Naive thymus-derived CD4-positive, alpha-beta T cell (primary cell): ENCODE measurements around the gene MARCHF5. TPM values are rescaled to one million over a fixed set of nuclear protein-coding genes. Genes with fewer than 3 reads are reported as not detected.
"Not testable (repeated sequence)": the region's sequence is repeated elsewhere in the genome, so short reads cannot be mapped to it uniquely, and the experiment has no call there.

Experiments used
- ATAC-seq: fragments of 150-1000 bp; cut with Tn5 transposase; 2 replicates; pipeline ENCODE4 v1.10.0; 2021; ENCODE audit warnings: mild to moderate bottlenecking, moderate library complexity
- CTCF ChIA-PET: fragments of 350-600 bp; sonication (Branson Sonifier 250); formaldehyde crosslinking; loops from one replicate; lab custom pipeline; 2021; ENCODE audit warnings: antibody characterized with exemption; lab: Charles Lee
- POLR2A ChIA-PET: fragments of 350-600 bp; sonication (Branson Sonifier 250); formaldehyde crosslinking; loops from one replicate; lab custom pipeline; 2021; ENCODE audit warnings: antibody characterized with exemption, inconsistent platforms; lab: Charles Lee
- DNase-seq, 9 donors: peaks; one replicate each; pipeline versions ENCODE4 v3.0.0 to v3.0.0-alpha.2; 2020 to 2022; ENCODE audit warnings: mixed read lengths in 1 of 9
- H3K27ac ChIP-seq: one replicate; pipeline ENCODE4 v1.7.0; 2013; ENCODE audit warnings: mild to moderate bottlenecking, low read depth, low read length, moderate library complexity
- H3K27me3 ChIP-seq, 2 donors: one replicate each; pipeline ENCODE4 v1.7.0; 2013; ENCODE audit warnings: low read length in 2 of 2, mild to moderate bottlenecking in 2 of 2, moderate library complexity in 2 of 2; ENCODE audit not compliant: control insufficient read depth in 2 of 2, insufficient read depth in 2 of 2
- H3K36me3 ChIP-seq, 3 experiments: 1 replicate in 2 of 3; 2 replicates in 1 of 3; pipeline ENCODE4 v1.7.0; 2013; ENCODE audit warnings: low read length in 3 of 3, mild to moderate bottlenecking in 3 of 3, moderate library complexity in 1 of 3; ENCODE audit not compliant: insufficient read depth in 3 of 3, control insufficient read depth in 2 of 3
- H3K4me1 ChIP-seq, 2 donors: one replicate each; pipeline ENCODE4 v1.7.0; 2013; ENCODE audit warnings: low read length in 2 of 2, mild to moderate bottlenecking in 2 of 2, moderate library complexity in 1 of 2; ENCODE audit not compliant: control insufficient read depth in 2 of 2, insufficient read depth in 2 of 2
- H3K4me3 ChIP-seq: 2 replicates; pipeline ENCODE4 v1.7.0; 2013; ENCODE audit warnings: mild to moderate bottlenecking, low read length
- H3K9me3 ChIP-seq, 3 experiments: 1 replicate in 2 of 3; 2 replicates in 1 of 3; pipeline ENCODE4 v1.7.0; 2013; ENCODE audit warnings: low read length in 3 of 3; ENCODE audit not compliant: control insufficient read depth in 2 of 3
- H3K27ac Mint-ChIP-seq, 9 donors: one replicate each; pipeline ENCODE4 v1.8.0; 2020 to 2022; ENCODE audit warnings: mixed read lengths in 9 of 9, mild to moderate bottlenecking in 8 of 9, moderate library complexity in 5 of 9, inconsistent platforms in 2 of 9
- H3K27me3 Mint-ChIP-seq, 5 donors: one replicate each; pipeline ENCODE4 v1.8.0; 2021 to 2022; ENCODE audit warnings: mixed read lengths in 5 of 5, mild to moderate bottlenecking in 1 of 5
- H3K36me3 Mint-ChIP-seq, 5 donors: one replicate each; pipeline ENCODE4 v1.8.0; 2020 to 2022; ENCODE audit warnings: mixed read lengths in 5 of 5, mild to moderate bottlenecking in 3 of 5, inconsistent platforms in 1 of 5
- H3K4me1 Mint-ChIP-seq, 7 donors: one replicate each; pipeline ENCODE4 v1.8.0; 2020 to 2022; ENCODE audit warnings: mixed read lengths in 7 of 7, mild to moderate bottlenecking in 3 of 7, inconsistent platforms in 1 of 7
- H3K4me3 Mint-ChIP-seq, 10 donors: one replicate each; pipeline ENCODE4 v1.8.0; 2020 to 2022; ENCODE audit warnings: mild to moderate bottlenecking in 10 of 10, mixed read lengths in 10 of 10, moderate library complexity in 6 of 10, inconsistent platforms in 2 of 10
- H3K9me3 Mint-ChIP-seq, 11 donors: one replicate each; pipeline ENCODE4 v1.8.0; 2020 to 2022; ENCODE audit warnings: mixed read lengths in 11 of 11, mild to moderate bottlenecking in 4 of 11, inconsistent platforms in 1 of 11, moderate library complexity in 1 of 11
- intact Hi-C, 2 donors: fragments of 100-400 bp; cut with micrococcal nuclease; formaldehyde crosslinking; loops; one replicate each; pipeline ENCODE4 v1.15.1; 2023
- polyA plus RNA-seq, 2 donors: library from polyadenylated mRNA; unstranded; fragments of 300-500 nt; fragmentation: Illumina TruSeq; gene quantifications; one replicate each; pipeline ENCODE4 v1.2.3, GENCODE V29; 2021
- total RNA-seq, 6 experiments: library from RNA in 5 of 6; stranded (reverse) in 5 of 6; gene quantifications; 1 replicate in 5 of 6; 2 replicates in 1 of 6; pipeline ENCODE4 v1.2.3 and lab custom pipeline; 2021 to 2026

The MARCHF5 gene
- total and polyA plus RNA-seq, 7 experiments from 2014 or later, result 18.3 to 37.1 (median 29.3) TPM

GRCh38 chr10:92345575-92345974 lies 54.6 kb downstream of the MARCHF5 start:
- Mint-ChIP-seq H3K27ac (peak overlapping the region in 1 of 9 donors; percentile 51), H3K4me1 (peaks cover 0 to 14% (median 3%) of the 10 kb centered on the region in 7 donors), H3K36me3 (peaks cover 4 to 52% (median 27%) of the 10 kb centered on the region in 5 donors)
- H3K27ac ChIP-seq, DNase-seq, ATAC-seq, H3K9me3 ChIP-seq, H3K27me3 Mint-ChIP-seq, H3K9me3 Mint-ChIP-seq, H3K4me1 ChIP-seq, intact Hi-C loops, H3K4me3 Mint-ChIP-seq, H3K27me3 ChIP-seq, H3K4me3 ChIP-seq, CTCF ChIA-PET: not testable (repeated sequence)
- POLR2A ChIA-PET, result interaction anchor here (0.6 kb wide), 1 partner anchor 43 kb away, joined by 3 read pairs; no protein-coding TSS in a partner anchor
- peaks cover 4 to 41% (median 12%) of the 10 kb centered on the region in 3 experiments for H3K36me3 ChIP-seq

DNA sequence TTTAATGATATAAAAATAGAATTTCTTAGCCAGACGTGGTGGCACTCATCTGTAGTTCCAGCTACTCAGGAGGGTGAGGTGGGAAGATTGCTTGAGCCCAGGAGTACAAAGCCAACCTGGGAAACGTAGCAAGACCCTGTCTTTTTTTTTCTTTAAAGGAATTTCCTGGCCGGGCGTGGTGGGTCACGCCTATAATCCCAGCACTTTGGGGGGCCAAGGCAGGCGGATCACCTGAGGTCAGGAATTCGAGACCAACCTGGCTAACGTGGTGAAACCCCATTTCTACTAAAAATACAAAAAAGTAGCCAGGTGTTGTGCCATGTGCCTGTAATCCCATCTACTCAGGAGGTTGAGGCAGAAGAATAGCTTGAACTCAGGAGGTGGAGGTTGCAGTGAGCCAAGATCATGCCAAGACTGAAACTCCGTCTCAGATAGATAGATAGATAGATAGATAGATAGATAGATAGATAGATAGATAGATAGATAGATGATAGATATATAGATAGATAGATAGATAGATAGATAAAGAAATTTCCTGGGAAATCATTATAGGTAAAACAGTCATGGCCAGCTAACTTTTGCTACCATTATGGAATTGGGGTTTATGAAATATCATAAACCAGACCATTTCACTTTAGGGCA lies 56.2 kb downstream of the MARCHF5 start:
- H3K4me1 ChIP-seq, intact Hi-C loops, H3K4me3 Mint-ChIP-seq, H3K27ac ChIP-seq, ATAC-seq, H3K9me3 Mint-ChIP-seq, H3K4me3 ChIP-seq, DNase-seq, H3K27ac Mint-ChIP-seq, H3K27me3 Mint-ChIP-seq, H3K27me3 ChIP-seq, POLR2A ChIA-PET, H3K9me3 ChIP-seq: not testable (repeated sequence)
- H3K36me3 ChIP-seq, result peaks cover 4 to 38% (median 12%) of the 10 kb centered on the region in 3 experiments
- CTCF ChIA-PET, result interaction anchor here (0.9 kb wide), 1 partner anchor 91 kb away, joined by 3 read pairs; no protein-coding TSS in a partner anchor
- Mint-ChIP-seq H3K36me3 (peaks cover 4 to 45% (median 28%) of the 10 kb centered on the region in 5 donors), H3K4me1 (peaks cover 0 to 14% (median 3%) of the 10 kb centered on the region in 7 donors)

DNA sequence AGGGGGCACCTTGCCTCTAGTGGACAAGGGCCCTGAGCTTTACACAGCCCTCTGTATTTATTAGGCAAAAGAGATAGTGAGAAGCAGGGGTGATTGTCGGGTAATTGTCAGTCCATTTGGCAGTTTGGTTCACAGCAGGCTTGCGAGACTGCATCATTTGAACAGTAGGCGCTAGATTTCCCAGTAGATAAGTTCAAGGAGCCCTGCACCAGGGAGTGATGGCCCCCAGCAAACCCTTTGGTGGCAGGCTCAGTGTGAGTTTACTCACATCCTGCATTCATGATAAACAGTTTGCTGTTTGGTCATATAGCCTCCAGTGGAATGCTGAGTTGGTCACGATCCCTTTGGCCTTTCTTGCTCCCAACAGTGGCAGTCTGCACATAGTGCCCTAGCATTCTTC lies 59.4 kb downstream of the MARCHF5 start:
- H3K36me3 ChIP-seq, result peaks cover 4 to 28% (median 12%) of the 10 kb centered on the region in 3 experiments
- H3K27ac Mint-ChIP-seq, result peak overlapping the region in 2 of 9 donors; percentile 17 to 45

GRCh38 chr10:92354587-92354986 lies 63.6 kb downstream of the MARCHF5 start:
- intact Hi-C loops, result no loop called here
- Mint-ChIP-seq H3K4me3 (no peak overlapping the region), H3K9me3 (peaks cover 0 to 6% (median 0%) of the 10 kb centered on the region in 11 donors), H3K4me1 (no peaks in the 10 kb centered on the region), H3K36me3 (peaks cover 1 to 11% (median 9%) of the 10 kb centered on the region in 5 donors), H3K27ac (peak overlapping the region in 2 of 9 donors; percentile 22 to 46), H3K27me3 (peaks cover 0 to 15% (median 2%) of the 10 kb centered on the region in 5 donors)
- H3K27me3 ChIP-seq, result no peaks in the 10 kb centered on the region
- no peak for ATAC-seq
- POLR2A ChIA-PET, result no interaction called here
- peaks cover 0 to 13% (median 7%) of the 10 kb centered on the region in 3 experiments for H3K36me3 ChIP-seq
- H3K4me3 ChIP-seq, result no peak overlapping the region
- DNase-seq, result no peak
- no peaks in the 10 kb centered on the region for H3K4me1 ChIP-seq
- CTCF ChIA-PET, result no interaction called here
- no peak overlapping the region for H3K27ac ChIP-seq
- H3K9me3 ChIP-seq, result no peaks in the 10 kb centered on the region

More for the DNA sequence above, 59.4 kb downstream of the MARCHF5 start:
- Mint-ChIP-seq H3K4me3 (no peak overlapping the region), H3K4me1 (no peaks in the 10 kb centered on the region), H3K36me3 (peaks cover 4 to 28% (median 21%) of the 10 kb centered on the region in 5 donors), H3K27me3 (no peaks in the 10 kb centered on the region), H3K9me3 (no peaks in the 10 kb centered on the region)
- DNase-seq, result no peak
- H3K27ac ChIP-seq, result no peak overlapping the region
- ChIA-PET CTCF (no interaction called here), POLR2A (no interaction called here)
- no peaks in the 10 kb centered on the region for H3K27me3 ChIP-seq
- no peak for ATAC-seq
- H3K4me3 ChIP-seq, result no peak overlapping the region
- no peaks in the 10 kb centered on the region for H3K4me1 ChIP-seq
- intact Hi-C loops, result no loop called here
- no peaks in the 10 kb centered on the region for H3K9me3 ChIP-seq

DNA sequence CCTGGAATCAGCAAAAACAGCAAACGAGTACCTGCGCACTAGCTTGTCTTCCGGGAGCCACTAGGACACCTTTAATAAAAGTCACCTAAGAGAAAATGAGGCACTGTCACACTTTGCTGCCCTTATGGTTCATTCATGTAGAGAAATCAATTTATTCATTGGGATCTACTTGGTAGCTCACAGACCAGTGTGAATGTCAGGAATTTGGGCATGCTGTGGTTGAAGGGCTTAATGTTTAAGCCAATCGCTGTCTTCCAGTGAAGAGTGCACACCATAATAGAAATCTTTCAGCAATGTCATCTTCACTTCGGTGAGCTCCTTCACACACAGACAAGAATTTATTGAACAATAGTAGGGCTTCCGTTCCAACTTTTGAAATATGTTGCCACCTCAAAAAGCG lies 65.1 kb downstream of the MARCHF5 start:
- Mint-ChIP-seq H3K4me1 (no peaks in the 10 kb centered on the region), H3K36me3 (peaks cover 0 to 2% (median 0%) of the 10 kb centered on the region in 5 donors), H3K4me3 (no peak overlapping the region), H3K27ac (no peak overlapping the region), H3K9me3 (peaks cover 0 to 6% (median 0%) of the 10 kb centered on the region in 11 donors), H3K27me3 (peaks cover 0 to 24% (median 4%) of the 10 kb centered on the region in 5 donors)
- no peaks in the 10 kb centered on the region for H3K4me1 ChIP-seq
- H3K4me3 ChIP-seq, result no peak overlapping the region
- intact Hi-C loops, result no loop called here
- H3K36me3 ChIP-seq, result no peaks in the 10 kb centered on the region
- ChIA-PET POLR2A (no interaction called here), CTCF (interaction anchor here (1.0 kb wide), 1 partner anchor 190 kb away, joined by 3 read pairs; no protein-coding TSS in a partner anchor)
- ATAC-seq, result no peak
- DNase-seq, result no peak
- no peaks in the 10 kb centered on the region for H3K9me3 ChIP-seq
- no peak overlapping the region for H3K27ac ChIP-seq
- no peaks in the 10 kb centered on the region for H3K27me3 ChIP-seq

DNA sequence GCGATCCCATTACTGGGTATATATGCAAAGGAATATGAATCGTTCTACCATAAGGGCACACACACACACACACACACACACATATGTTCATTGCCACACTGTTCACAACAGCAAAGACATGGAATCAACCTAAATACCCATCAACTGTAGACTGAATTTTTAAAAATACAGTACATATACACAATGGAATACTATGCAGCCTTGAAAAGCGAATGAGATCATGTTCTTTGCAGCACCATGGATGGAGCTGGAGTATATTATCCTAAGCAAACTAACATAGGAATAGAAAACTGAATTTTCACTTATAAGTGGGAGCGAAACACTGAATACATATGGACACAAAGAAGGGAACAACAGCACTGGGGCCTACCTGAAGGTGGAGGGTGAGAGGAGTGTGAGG lies 72.5 kb downstream of the MARCHF5 start:
- H3K4me1 Mint-ChIP-seq, result no peaks in the 10 kb centered on the region
- Histone ChIP-seq H3K9me3 (no peaks in the 10 kb centered on the region), H3K36me3 (no peaks in the 10 kb centered on the region), H3K4me3 (no peak overlapping the region), H3K4me1 (no peaks in the 10 kb centered on the region), H3K27me3 (no peaks in the 10 kb centered on the region), H3K27ac (no peak overlapping the region)
- POLR2A ChIA-PET, result no interaction called here
- H3K9me3 Mint-ChIP-seq, result peaks cover 0 to 9% (median 3%) of the 10 kb centered on the region in 11 donors
- DNase-seq (no peak), ATAC-seq (no peak)
- H3K36me3 Mint-ChIP-seq, result peaks cover 0 to 4% (median 0%) of the 10 kb centered on the region in 5 donors
- peaks cover 22 to 34% (median 28%) of the 10 kb centered on the region in 5 donors for H3K27me3 Mint-ChIP-seq
- intact Hi-C loops, result no loop called here
- no peak overlapping the region for H3K27ac Mint-ChIP-seq
- CTCF ChIA-PET, result no interaction called here
- H3K4me3 Mint-ChIP-seq, result no peak overlapping the region
